GM12892 (cell line): ENCODE data around the gene SNX21.

Source experiments
- POLR2A ChIP-seq: IDR thresholded peaks from 2 replicates; pipeline ENCODE4 v1.6.1; 2011; ENCODE audit warnings: low read depth, low read length, control low read depth
- POLR2AphosphoS5 ChIP-seq: IDR thresholded peaks from 2 replicates; pipeline ENCODE4 v1.6.1; 2011; ENCODE audit warnings: low read depth, low read length, control low read depth
- TAF1 ChIP-seq: IDR thresholded peaks from 2 replicates; pipeline ENCODE4 v1.6.1; 2011; ENCODE audit warnings: low read depth, mild to moderate bottlenecking, control low read depth, low read length, borderline replicate concordance

- TF ChIP-seq POLR2AphosphoS5 (no peak), POLR2A (no peak), TAF1 (no peak)
Observed at GRCh38 chr20:45835329-45835765, 1.7 kb downstream of the SNX21 start.
